ENCODE data around the gene JKAMP.
"Not testable (repeated sequence)": the region's sequence is repeated elsewhere in the genome, so short reads cannot be mapped to it uniquely, and the experiment has no call there.

The JKAMP gene

GRCh38 chr14:59483819-59484638 is at the start of gene JKAMP, which contains the start of gene L3HYPDH:
JKAMP (plus strand) TSS chr14:59484517; CDS start chr14:59484590, 73 bp downstream.
L3HYPDH (minus strand) TSS chr14:59484408; CDS start chr14:59484316, 92 bp downstream.
- Histone ChIP-seq H3K36me3 (ENCODE audit: control insufficient read depth, insufficient read depth, low read length) (no peaks in the 10 kb centered on the region; the same call in 1 of the 2 replicates), H3K27me3 (replicated peaks; ENCODE audit: control insufficient read depth, insufficient read depth, low read length) (no peaks in the 10 kb centered on the region), H3K4me3 (replicated peaks; ENCODE audit: low read depth, low read length) (peak within 1 kb of the TSS; percentile 71)
- peak; percentile 96 for DNase-seq (ENCODE audit: extremely low read depth, insufficient read length)
- peak; percentile 61 for TF ChIP-seq CTCF (IDR thresholded peaks at IDR 0.05; ENCODE audit: insufficient read depth, low read length, poor library complexity, severe bottlenecking)

GRCh38 chr14:59435101-59435500 is 49.2 kb upstream of the JKAMP start:
- H3K27me3 ChIP-seq (replicated peaks; ENCODE audit: control insufficient read depth, insufficient read depth, low read length) = no peaks in the 10 kb centered on the region
- TF ChIP-seq CTCF (IDR thresholded peaks at IDR 0.05; ENCODE audit: insufficient read depth, low read length, poor library complexity, severe bottlenecking) = no peak
- no peak for DNase-seq (ENCODE audit: extremely low read depth, insufficient read length)
- H3K4me3 ChIP-seq (replicated peaks; ENCODE audit: low read depth, low read length) = no peak overlapping the region
- no peaks in the 10 kb centered on the region for H3K36me3 ChIP-seq (ENCODE audit: control insufficient read depth, insufficient read depth, low read length)

GRCh38 chr14:59435987-59436386 is 48.3 kb upstream of the JKAMP start:
- no peaks in the 10 kb centered on the region for H3K27me3 ChIP-seq (replicated peaks; ENCODE audit: control insufficient read depth, insufficient read depth, low read length)
- H3K36me3 ChIP-seq (ENCODE audit: control insufficient read depth, insufficient read depth, low read length) = no peaks in the 10 kb centered on the region
- DNase-seq (ENCODE audit: extremely low read depth, insufficient read length) = no peak
- no peak for TF ChIP-seq CTCF (IDR thresholded peaks at IDR 0.05; ENCODE audit: insufficient read depth, low read length, poor library complexity, severe bottlenecking)
- H3K4me3 ChIP-seq (replicated peaks; ENCODE audit: low read depth, low read length) = no peak overlapping the region

- TF ChIP-seq CTCF (IDR thresholded peaks at IDR 0.05; ENCODE audit: insufficient read depth, low read length, poor library complexity, severe bottlenecking) = no peak
- no peak for DNase-seq (ENCODE audit: extremely low read depth, insufficient read length)
- no peaks in the 10 kb centered on the region for H3K27me3 ChIP-seq (replicated peaks; ENCODE audit: control insufficient read depth, insufficient read depth, low read length)
These were observed 46.1 kb upstream of the JKAMP start for GRCh38 chr14:59438195-59438647.

GRCh38 chr14:59439256-59439965 is 44.9 kb upstream of the JKAMP start:
- no peaks in the 10 kb centered on the region for H3K36me3 ChIP-seq (ENCODE audit: control insufficient read depth, insufficient read depth, low read length)
- no peaks in the 10 kb centered on the region for H3K27me3 ChIP-seq (replicated peaks; ENCODE audit: control insufficient read depth, insufficient read depth, low read length)
- DNase-seq (ENCODE audit: extremely low read depth, insufficient read length) = no peak
- TF ChIP-seq CTCF (IDR thresholded peaks at IDR 0.05; ENCODE audit: insufficient read depth, low read length, poor library complexity, severe bottlenecking) = no peak
- no peak overlapping the region for H3K4me3 ChIP-seq (replicated peaks; ENCODE audit: low read depth, low read length)

More at GRCh38 chr14:59438195-59438647, 46.1 kb upstream of the JKAMP start:
- Histone ChIP-seq H3K36me3 (ENCODE audit: control insufficient read depth, insufficient read depth, low read length) (no peaks in the 10 kb centered on the region), H3K4me3 (replicated peaks; ENCODE audit: low read depth, low read length) (no peak overlapping the region)

GRCh38 chr14:59448673-59449072 is 35.6 kb upstream of the JKAMP start:
- H3K4me3 ChIP-seq (replicated peaks; ENCODE audit: low read depth, low read length); H3K36me3 ChIP-seq (ENCODE audit: control insufficient read depth, insufficient read depth, low read length); DNase-seq (ENCODE audit: extremely low read depth, insufficient read length); H3K27me3 ChIP-seq (replicated peaks; ENCODE audit: control insufficient read depth, insufficient read depth, low read length): not testable (repeated sequence)

All from GM06990 (cell line).